ENCODE measurements around the gene CEL.

GRCh38 chr9:133037775-133038515 lies 23.8 kb upstream of the CEL start:
- TF ChIP-seq, protein P1, sequence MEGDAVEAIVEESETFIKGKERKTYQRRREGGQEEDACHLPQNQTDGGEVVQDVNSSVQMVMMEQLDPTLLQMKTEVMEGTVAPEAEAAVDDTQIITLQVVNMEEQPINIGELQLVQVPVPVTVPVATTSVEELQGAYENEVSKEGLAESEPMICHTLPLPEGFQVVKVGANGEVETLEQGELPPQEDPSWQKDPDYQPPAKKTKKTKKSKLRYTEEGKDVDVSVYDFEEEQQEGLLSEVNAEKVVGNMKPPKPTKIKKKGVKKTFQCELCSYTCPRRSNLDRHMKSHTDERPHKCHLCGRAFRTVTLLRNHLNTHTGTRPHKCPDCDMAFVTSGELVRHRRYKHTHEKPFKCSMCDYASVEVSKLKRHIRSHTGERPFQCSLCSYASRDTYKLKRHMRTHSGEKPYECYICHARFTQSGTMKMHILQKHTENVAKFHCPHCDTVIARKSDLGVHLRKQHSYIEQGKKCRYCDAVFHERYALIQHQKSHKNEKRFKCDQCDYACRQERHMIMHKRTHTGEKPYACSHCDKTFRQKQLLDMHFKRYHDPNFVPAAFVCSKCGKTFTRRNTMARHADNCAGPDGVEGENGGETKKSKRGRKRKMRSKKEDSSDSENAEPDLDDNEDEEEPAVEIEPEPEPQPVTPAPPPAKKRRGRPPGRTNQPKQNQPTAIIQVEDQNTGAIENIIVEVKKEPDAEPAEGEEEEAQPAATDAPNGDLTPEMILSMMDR (IDR thresholded peaks at IDR 0.05; ENCODE audit: low read depth, low read length): no peak
- no peak for TF ChIP-seq EZH2phosphoT487 (IDR thresholded peaks at IDR 0.05; ENCODE audit: low read depth)
